Prostate gland (tissue), 2 donors: ENCODE results near the gene RTEL1.

Experiments used
- POLR2A ChIP-seq: fragments of 450-650 bp; IDR thresholded peaks from one replicate; pipeline ENCODE4 v1.6.1; 2016; ENCODE audit warnings: antibody characterized with exemption, mild to moderate bottlenecking
- TF ChIP-seq, protein P1 (sequence below), 4 experiments: fragments of 200-600 bp in 2 of 4; fragments of 450-650 bp in 2 of 4; sonication (generic) in 2 of 4; IDR thresholded peaks; 1 replicate in 3 of 4; 2 replicates in 1 of 4; pipeline ENCODE4 v1.5.1; 2016 to 2019; ENCODE audit warnings: antibody characterized with exemption in 4 of 4, mild to moderate bottlenecking in 2 of 4, moderate library complexity in 2 of 4

DNA sequence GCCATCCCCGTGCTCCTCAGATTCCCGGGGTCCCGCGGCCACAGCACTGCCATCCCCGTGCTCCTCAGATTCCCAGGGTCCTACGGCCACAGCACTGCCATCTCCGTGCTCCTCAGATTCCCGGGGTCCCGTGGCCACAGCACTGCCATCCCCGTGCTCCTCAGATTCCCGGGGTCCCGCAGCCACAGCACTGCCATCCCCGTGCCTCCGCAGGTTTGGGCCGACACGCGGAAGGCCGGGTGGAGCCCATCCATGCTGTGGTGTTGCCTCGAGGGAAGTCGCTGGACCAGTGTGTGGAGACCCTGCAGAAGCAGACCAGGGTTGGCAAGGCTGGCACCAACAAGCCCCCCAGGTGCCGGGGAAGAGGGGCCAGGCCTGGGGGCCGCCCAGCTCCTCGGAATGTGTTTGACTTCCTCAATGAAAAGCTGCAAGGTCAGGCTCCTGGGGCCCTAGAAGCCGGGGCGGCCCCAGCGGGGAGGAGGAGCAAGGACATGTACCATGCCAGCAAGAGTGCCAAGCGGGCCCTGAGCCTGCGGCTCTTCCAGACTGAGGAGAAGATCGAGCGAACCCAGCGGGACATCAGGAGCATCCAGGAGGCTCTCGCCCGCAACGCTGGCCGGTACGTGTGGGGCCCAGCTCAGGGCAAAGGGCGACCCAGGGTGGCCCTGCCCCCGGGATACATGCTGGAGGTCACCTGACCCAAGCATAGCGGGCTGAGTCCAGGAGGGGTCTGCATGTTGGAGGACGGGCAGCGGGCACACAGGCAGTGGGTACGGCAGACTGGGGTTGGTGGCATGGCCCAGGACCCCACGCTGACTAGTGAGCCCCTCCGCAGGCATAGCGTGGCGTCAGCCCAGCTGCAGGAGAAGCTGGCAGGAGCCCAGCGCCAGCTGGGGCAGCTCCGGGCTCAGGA is 77.1 kb downstream of the RTEL1 start:
- TF ChIP-seq, protein P1, sequence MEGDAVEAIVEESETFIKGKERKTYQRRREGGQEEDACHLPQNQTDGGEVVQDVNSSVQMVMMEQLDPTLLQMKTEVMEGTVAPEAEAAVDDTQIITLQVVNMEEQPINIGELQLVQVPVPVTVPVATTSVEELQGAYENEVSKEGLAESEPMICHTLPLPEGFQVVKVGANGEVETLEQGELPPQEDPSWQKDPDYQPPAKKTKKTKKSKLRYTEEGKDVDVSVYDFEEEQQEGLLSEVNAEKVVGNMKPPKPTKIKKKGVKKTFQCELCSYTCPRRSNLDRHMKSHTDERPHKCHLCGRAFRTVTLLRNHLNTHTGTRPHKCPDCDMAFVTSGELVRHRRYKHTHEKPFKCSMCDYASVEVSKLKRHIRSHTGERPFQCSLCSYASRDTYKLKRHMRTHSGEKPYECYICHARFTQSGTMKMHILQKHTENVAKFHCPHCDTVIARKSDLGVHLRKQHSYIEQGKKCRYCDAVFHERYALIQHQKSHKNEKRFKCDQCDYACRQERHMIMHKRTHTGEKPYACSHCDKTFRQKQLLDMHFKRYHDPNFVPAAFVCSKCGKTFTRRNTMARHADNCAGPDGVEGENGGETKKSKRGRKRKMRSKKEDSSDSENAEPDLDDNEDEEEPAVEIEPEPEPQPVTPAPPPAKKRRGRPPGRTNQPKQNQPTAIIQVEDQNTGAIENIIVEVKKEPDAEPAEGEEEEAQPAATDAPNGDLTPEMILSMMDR (IDR thresholded peaks at IDR 0.05): no peak
- TF ChIP-seq POLR2A: no peak
